ENCODE measurements around the gene IQCK. TPM values are rescaled to one million over a fixed set of nuclear protein-coding genes. Genes with fewer than 3 reads are reported as not detected.
A peak's percentile ranks its signal among the peaks of the same experiment; 100 is the strongest.

Gene IQCK
- total RNA-seq, 2 donors from 2014 or later: 13.1 to 13.2 TPM

GRCh38 chr16:19883966-19884485 is 166.0 kb downstream of the IQCK start:
- H3K27ac ChIP-seq: no peak overlapping the region
- H3K4me3 ChIP-seq: peak overlapping the region; percentile 52
- no peaks in the 10 kb centered on the region for H3K36me3 ChIP-seq
- H3K27me3 ChIP-seq: peaks cover 5% of the 10 kb centered on the region
- no peaks in the 10 kb centered on the region for H3K9me3 ChIP-seq
- TF ChIP-seq CTCF (IDR thresholded peaks at IDR 0.05): no peak
- peak overlapping the region in 1 of 2 donors; percentile 56 for H3K9ac ChIP-seq (ENCODE audit: low read depth in 2 of 2, low read length in 2 of 2)
- H3K4me1 ChIP-seq: peaks cover 9% of the 10 kb centered on the region
- DNase-seq: peak; percentile 26
- intact Hi-C loops (cut with DNase I): loop anchor here (10.0 kb wide), 1 partner anchor 199 kb away; no protein-coding TSS in a partner anchor

- Histone ChIP-seq H3K36me3 (no peaks in the 10 kb centered on the region), H3K27me3 (peaks cover 5% of the 10 kb centered on the region), H3K27ac (no peak within 1 kb of the TSS), H3K9ac (ENCODE audit: low read depth in 2 of 2, low read length in 2 of 2) (peak within 1 kb of the TSS; percentile 38 to 56), H3K9me3 (no peaks in the 10 kb centered on the region), H3K4me3 (peak within 1 kb of the TSS; percentile 52), H3K4me1 (peaks cover 9% of the 10 kb centered on the region)
- intact Hi-C loops (cut with DNase I): loop anchor here (5.0 to 10.0 kb wide), 2 partner anchors 168 to 200 kb away; partner anchors contain the start of genes IQCK and KNOP1
- DNase-seq: peak; percentile 48
- TF ChIP-seq CTCF (IDR thresholded peaks at IDR 0.05): no peak
These were observed 166.8 kb downstream of the IQCK start, which contains the start of gene GPRC5B for GRCh38 chr16:19884611-19885450. GPRC5B (minus strand) TSS chr16:19884848; CDS start chr16:19872845, 12,003 bp downstream.

GRCh38 chr16:19885451-19886072 is 167.5 kb downstream of the IQCK start:
- H3K4me3 ChIP-seq: peak overlapping the region; percentile 52
- TF ChIP-seq CTCF (IDR thresholded peaks at IDR 0.05): no peak
- H3K27ac ChIP-seq: no peak overlapping the region
- DNase-seq: no peak
- no peaks in the 10 kb centered on the region for H3K36me3 ChIP-seq
- H3K9me3 ChIP-seq: no peaks in the 10 kb centered on the region
- peaks cover 5% of the 10 kb centered on the region for H3K27me3 ChIP-seq
- peak overlapping the region; percentile 38 to 50 for H3K9ac ChIP-seq (ENCODE audit: low read depth in 2 of 2, low read length in 2 of 2)
- intact Hi-C loops (cut with DNase I): loop anchor here (1.0 to 10.0 kb wide), 4 partner anchors 168 to 327 kb away; partner anchors contain the start of genes IQCK and KNOP1
- H3K4me1 ChIP-seq: peaks cover 9% of the 10 kb centered on the region

- intact Hi-C loops (cut with DNase I): loop anchor here (1.0 to 10.0 kb wide), 4 partner anchors 169 to 328 kb away; partner anchors contain the start of genes IQCK and KNOP1
These were observed 168.2 kb downstream of the IQCK start for GRCh38 chr16:19886073-19886941.

More at GRCh38 chr16:19886073-19886941, 168.2 kb downstream of the IQCK start:
- DNase-seq: peak; percentile 85
- Histone ChIP-seq H3K27ac (no peak overlapping the region), H3K27me3 (peaks cover 5% of the 10 kb centered on the region), H3K9ac (ENCODE audit: low read depth in 2 of 2, low read length in 2 of 2) (no peak overlapping the region), H3K36me3 (no peaks in the 10 kb centered on the region), H3K4me1 (peaks cover 9% of the 10 kb centered on the region), H3K9me3 (no peaks in the 10 kb centered on the region), H3K4me3 (peak overlapping the region; percentile 19)
- TF ChIP-seq CTCF (IDR thresholded peaks at IDR 0.05): peak; percentile 100
